ENCODE data around the gene TPCN1. TPM values are rescaled to one million over a fixed set of nuclear protein-coding genes. Genes with fewer than 3 reads are reported as not detected.

TPCN1 gene
- total RNA-seq, 1 experiment from 2014 or later = 13.5 TPM

DNA sequence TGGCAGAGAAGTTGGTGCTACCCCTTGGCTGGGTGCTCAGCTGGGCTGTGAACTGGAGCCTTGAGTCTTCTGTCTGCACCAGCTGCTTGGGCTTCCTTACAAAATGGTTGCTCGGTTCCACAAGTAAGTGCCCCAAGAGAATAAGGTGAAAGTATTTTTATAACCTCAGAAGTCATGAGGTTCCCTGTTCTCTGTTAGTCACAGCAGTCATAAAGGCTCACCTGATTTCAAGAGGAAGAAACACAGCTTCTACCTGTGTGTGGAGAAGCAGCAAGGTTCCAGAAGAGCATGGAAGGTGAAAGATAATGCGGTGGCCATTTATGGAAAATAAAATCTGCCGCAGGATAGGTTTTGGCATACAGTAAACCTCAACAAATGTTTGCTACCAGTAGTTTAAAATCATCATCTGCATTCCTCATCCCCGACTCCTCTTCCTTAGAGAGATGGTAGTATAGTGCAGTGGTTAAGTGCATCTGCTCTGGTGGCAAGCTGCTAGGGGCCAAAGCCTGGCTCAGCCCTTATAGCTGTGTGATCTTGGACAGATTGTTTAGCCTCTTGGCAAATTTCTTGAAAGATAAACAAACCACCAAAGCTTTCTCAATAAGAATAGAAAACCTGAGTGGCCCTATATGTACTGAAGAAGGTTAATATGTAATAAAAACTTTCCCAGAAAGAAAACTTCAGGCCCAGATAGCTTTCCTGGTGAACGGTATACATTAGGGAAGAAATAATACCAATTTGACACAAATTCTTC is 32.4 kb downstream of the TPCN1 start:
- H3K23ac ChIP-seq (ENCODE audit: insufficient read length, low read depth, low read length) = no peak overlapping the region
- Mint-ChIP-seq H3K36me3 (ENCODE audit: insufficient read depth in 1 of 3, low read depth in 3 of 3) (peaks cover 0 to 7% (median 0%) of the 10 kb centered on the region in 3 experiments; a peak in 3 of 7 replicates), H3K4me3 (no peak overlapping the region), H3K4me1 (peaks cover under 1% of the 10 kb centered on the region in 2 experiments; a peak in 2 of 4 replicates), H3K9me3 (no peaks in the 10 kb centered on the region), H3K27me3 (ENCODE audit: low read depth) (no peaks in the 10 kb centered on the region; the same call in none of the 2 replicates), H3K27ac (no peak overlapping the region)
- H2BK20ac ChIP-seq (ENCODE audit: low read depth, low read length, poor library complexity, severe bottlenecking) = no peak overlapping the region
- H3K18ac ChIP-seq (ENCODE audit: insufficient read length, low read depth, low read length) = no peak overlapping the region
- no peak overlapping the region for H4K5ac ChIP-seq (ENCODE audit: insufficient read length, low read depth, low read length)
- H4K91ac ChIP-seq (ENCODE audit: insufficient read length, low read depth, low read length) = no peak overlapping the region
- no peak overlapping the region for H2BK120ac ChIP-seq (ENCODE audit: low read depth, low read length, poor library complexity, severe bottlenecking)
- H2AK5ac ChIP-seq (ENCODE audit: insufficient read length, low read length) = no peak overlapping the region
- H2BK12ac ChIP-seq (ENCODE audit: insufficient read length, low read depth, low read length) = no peak overlapping the region
- H4K20me1 ChIP-seq (ENCODE audit: control insufficient read depth, insufficient read depth, insufficient read length) = no peaks in the 10 kb centered on the region
- H3K4ac ChIP-seq (ENCODE audit: low read depth, low read length) = no peak overlapping the region
- H2BK15ac ChIP-seq (ENCODE audit: low read depth, low read length) = no peak overlapping the region
- H3K27me3 ChIP-seq (ENCODE audit: insufficient read depth, low read length) = no peaks in the 10 kb centered on the region
- no peak overlapping the region for H2BK5ac ChIP-seq (ENCODE audit: insufficient read length, low read length)
- no peaks in the 10 kb centered on the region; the same call in 1 of the 2 replicates for H3K79me2 ChIP-seq (ENCODE audit: insufficient read depth, low read length)
- no peaks in the 10 kb centered on the region for H3K23me2 ChIP-seq (ENCODE audit: insufficient read length, low read depth, low read length, poor library complexity, severe bottlenecking)
- H3K4me2 ChIP-seq (ENCODE audit: insufficient read depth, insufficient read length, low read length) = no peak overlapping the region
- H3K79me1 ChIP-seq (ENCODE audit: insufficient read depth, low read depth, low read length, poor library complexity, severe bottlenecking) = no peaks in the 10 kb centered on the region
- H3K9me3 ChIP-seq (ENCODE audit: control insufficient read depth, low read depth, low read length) = no peaks in the 10 kb centered on the region
- no peak overlapping the region for H3K14ac ChIP-seq (ENCODE audit: insufficient read depth, low read length)
- no peaks in the 10 kb centered on the region for H3K4me1 ChIP-seq (ENCODE audit: insufficient read depth, low read length)
- H2AFZ ChIP-seq (ENCODE audit: low read length) = no peak overlapping the region
- H3K9ac ChIP-seq (ENCODE audit: extremely low read depth, insufficient read length, low read length) = no peak overlapping the region
- no peak for DNase-seq
- H4K8ac ChIP-seq (replicated peaks; ENCODE audit: insufficient read length, low read depth, low read length) = no peak overlapping the region
- no peak overlapping the region for H3K56ac ChIP-seq (ENCODE audit: insufficient read length, low read depth, low read length)
- TF ChIP-seq, protein P1, sequence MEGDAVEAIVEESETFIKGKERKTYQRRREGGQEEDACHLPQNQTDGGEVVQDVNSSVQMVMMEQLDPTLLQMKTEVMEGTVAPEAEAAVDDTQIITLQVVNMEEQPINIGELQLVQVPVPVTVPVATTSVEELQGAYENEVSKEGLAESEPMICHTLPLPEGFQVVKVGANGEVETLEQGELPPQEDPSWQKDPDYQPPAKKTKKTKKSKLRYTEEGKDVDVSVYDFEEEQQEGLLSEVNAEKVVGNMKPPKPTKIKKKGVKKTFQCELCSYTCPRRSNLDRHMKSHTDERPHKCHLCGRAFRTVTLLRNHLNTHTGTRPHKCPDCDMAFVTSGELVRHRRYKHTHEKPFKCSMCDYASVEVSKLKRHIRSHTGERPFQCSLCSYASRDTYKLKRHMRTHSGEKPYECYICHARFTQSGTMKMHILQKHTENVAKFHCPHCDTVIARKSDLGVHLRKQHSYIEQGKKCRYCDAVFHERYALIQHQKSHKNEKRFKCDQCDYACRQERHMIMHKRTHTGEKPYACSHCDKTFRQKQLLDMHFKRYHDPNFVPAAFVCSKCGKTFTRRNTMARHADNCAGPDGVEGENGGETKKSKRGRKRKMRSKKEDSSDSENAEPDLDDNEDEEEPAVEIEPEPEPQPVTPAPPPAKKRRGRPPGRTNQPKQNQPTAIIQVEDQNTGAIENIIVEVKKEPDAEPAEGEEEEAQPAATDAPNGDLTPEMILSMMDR (conservative IDR thresholded peaks at IDR 0.05) = no peak
- WGBS (ENCODE audit: extremely low coverage, insufficient read length, low lambda C conversion rate) = no CpG with 5 or more reads among the region's 5 CpGs
- no peak overlapping the region for H3T11ph ChIP-seq (ENCODE audit: low read length)
- no peak overlapping the region for H3K27ac ChIP-seq (ENCODE audit: insufficient read length, low read depth, low read length)

Measured in H9 (cell line).